ENCODE results near the gene SPTLC3.

DNA sequence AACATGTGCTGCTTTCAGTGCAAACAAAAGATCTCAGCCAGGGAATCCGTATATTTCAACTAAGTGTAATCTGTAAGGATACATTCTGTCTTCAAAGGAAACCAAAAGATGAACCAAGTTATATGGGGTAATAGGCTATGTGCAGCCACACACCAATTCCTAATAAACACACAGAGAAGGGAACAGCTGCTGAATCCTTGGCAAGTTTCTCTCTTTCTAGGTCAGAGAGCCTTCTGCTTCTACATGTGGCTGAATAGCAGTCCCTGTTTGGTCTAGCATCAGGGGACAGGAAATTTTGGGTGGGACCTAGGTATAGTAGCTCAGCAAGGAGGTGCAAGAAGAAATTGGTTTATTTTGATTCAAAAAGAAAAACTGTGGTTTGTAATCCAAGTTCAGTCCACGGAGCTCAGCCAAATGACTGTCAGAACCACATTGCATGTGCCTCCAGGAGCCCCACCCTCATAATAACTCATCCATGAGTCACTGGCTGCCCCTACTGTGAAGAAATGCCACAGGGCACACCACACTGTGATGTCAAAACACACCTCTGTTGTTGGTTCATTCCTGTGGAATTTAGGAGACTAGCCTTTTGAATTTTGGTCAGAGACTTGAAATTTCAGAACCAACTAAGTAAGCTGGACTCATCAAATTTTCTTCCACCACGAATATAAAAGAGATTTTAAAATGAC lies 21.1 kb downstream of the SPTLC3 start:
- TF ChIP-seq, protein P1, sequence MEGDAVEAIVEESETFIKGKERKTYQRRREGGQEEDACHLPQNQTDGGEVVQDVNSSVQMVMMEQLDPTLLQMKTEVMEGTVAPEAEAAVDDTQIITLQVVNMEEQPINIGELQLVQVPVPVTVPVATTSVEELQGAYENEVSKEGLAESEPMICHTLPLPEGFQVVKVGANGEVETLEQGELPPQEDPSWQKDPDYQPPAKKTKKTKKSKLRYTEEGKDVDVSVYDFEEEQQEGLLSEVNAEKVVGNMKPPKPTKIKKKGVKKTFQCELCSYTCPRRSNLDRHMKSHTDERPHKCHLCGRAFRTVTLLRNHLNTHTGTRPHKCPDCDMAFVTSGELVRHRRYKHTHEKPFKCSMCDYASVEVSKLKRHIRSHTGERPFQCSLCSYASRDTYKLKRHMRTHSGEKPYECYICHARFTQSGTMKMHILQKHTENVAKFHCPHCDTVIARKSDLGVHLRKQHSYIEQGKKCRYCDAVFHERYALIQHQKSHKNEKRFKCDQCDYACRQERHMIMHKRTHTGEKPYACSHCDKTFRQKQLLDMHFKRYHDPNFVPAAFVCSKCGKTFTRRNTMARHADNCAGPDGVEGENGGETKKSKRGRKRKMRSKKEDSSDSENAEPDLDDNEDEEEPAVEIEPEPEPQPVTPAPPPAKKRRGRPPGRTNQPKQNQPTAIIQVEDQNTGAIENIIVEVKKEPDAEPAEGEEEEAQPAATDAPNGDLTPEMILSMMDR (IDR thresholded peaks at IDR 0.05) = no peak
- TF ChIP-seq POLR2A (IDR thresholded peaks at IDR 0.05) = no peak

Data from Peyer's patch (tissue), 4 donors.